HG03097 (cell line): ENCODE data around the gene DPH1.
A peak's percentile ranks its signal among the peaks of the same experiment; 100 is the strongest.

Experiments
- ATAC-seq: cut with Tn5 transposase; IDR thresholded peaks from one replicate; pipeline ENCODE4 v1.9.1; 2021; ENCODE audit not compliant: unreplicated experiment, low FRiP score

DPH1 gene

GRCh38 chr17:2074919-2075318, 45.0 kb downstream of the DPH1 start:
- no peak for ATAC-seq

GRCh38 chr17:2075336-2076086, 45.6 kb downstream of the DPH1 start:
- ATAC-seq = no peak

- no peak for ATAC-seq
Measured at GRCh38 chr17:2076087-2076984, 46.4 kb downstream of the DPH1 start.

- no peak for ATAC-seq
Measured at GRCh38 chr17:2077040-2077439, 47.1 kb downstream of the DPH1 start.

- ATAC-seq = no peak
Measured at GRCh38 chr17:2081564-2081963, 51.6 kb downstream of the DPH1 start.

- ATAC-seq = no peak
Measured at GRCh38 chr17:2082003-2082781, 52.2 kb downstream of the DPH1 start.

- ATAC-seq = no peak
Measured at GRCh38 chr17:2083613-2084035, 53.7 kb downstream of the DPH1 start.

- no peak for ATAC-seq
Measured at GRCh38 chr17:2084036-2084765, 54.2 kb downstream of the DPH1 start.

- no peak for ATAC-seq
Measured at GRCh38 chr17:2084766-2085647, 55.1 kb downstream of the DPH1 start.

GRCh38 chr17:2085648-2085949, 55.6 kb downstream of the DPH1 start:
- ATAC-seq = no peak

- ATAC-seq = no peak
Measured at GRCh38 chr17:2086306-2086705, 56.4 kb downstream of the DPH1 start.

- peak; percentile 47 for ATAC-seq
Measured at GRCh38 chr17:2087597-2088211, 57.8 kb downstream of the DPH1 start.

GRCh38 chr17:2089021-2089422, 59.1 kb downstream of the DPH1 start:
- peak; percentile 13 for ATAC-seq

GRCh38 chr17:2090210-2090641, 60.3 kb downstream of the DPH1 start:
- no peak for ATAC-seq

- no peak for ATAC-seq
Measured at GRCh38 chr17:2090804-2091534, 61.0 kb downstream of the DPH1 start.

GRCh38 chr17:2092253-2092652, 62.3 kb downstream of the DPH1 start:
- ATAC-seq = no peak

- ATAC-seq = no peak
Measured at GRCh38 chr17:2093349-2093748, 63.4 kb downstream of the DPH1 start.
